Mucosa of rectum (tissue), 2 donors: ENCODE measurements around the gene IDH3G.

Source experiments
- H3K27ac ChIP-seq, 2 donors: one replicate each; pipeline ENCODE4 v1.7.0; 2013; ENCODE audit warnings: inconsistent platforms in 2 of 2, low read depth in 2 of 2, low read length in 2 of 2
- H3K27me3 ChIP-seq, 2 donors: one replicate each; pipeline ENCODE4 v1.7.0; 2013; ENCODE audit warnings: low read length in 2 of 2; ENCODE audit not compliant: control insufficient read depth in 2 of 2, insufficient read depth in 2 of 2
- H3K36me3 ChIP-seq, 2 donors: one replicate each; pipeline ENCODE4 v1.7.0; 2013; ENCODE audit warnings: low read length in 2 of 2; ENCODE audit not compliant: control insufficient read depth in 2 of 2, insufficient read depth in 2 of 2
- H3K4me1 ChIP-seq, 2 donors: one replicate each; pipeline ENCODE4 v1.7.0; 2013; ENCODE audit warnings: low read length in 2 of 2, mild to moderate bottlenecking in 1 of 2; ENCODE audit not compliant: control insufficient read depth in 2 of 2, insufficient read depth in 2 of 2
- H3K4me3 ChIP-seq, 2 donors: one replicate each; pipeline ENCODE4 v1.7.0; 2013; ENCODE audit warnings: low read length in 2 of 2
- H3K9ac ChIP-seq, 2 donors: one replicate each; pipeline ENCODE4 v1.7.0; 2013; ENCODE audit warnings: low read length in 2 of 2, low read depth in 1 of 2, mild to moderate bottlenecking in 1 of 2
- H3K9me3 ChIP-seq, 2 donors: one replicate each; pipeline ENCODE4 v1.7.0; 2013; ENCODE audit warnings: low read length in 2 of 2; ENCODE audit not compliant: control insufficient read depth in 2 of 2
- donor health status: healthy.
- donor health status: Normal muscosa, but diverticular disease.

Gene IDH3G

GRCh38 chrX:153792368-153792767 is 1.8 kb downstream of the IDH3G start:
- Histone ChIP-seq H3K27me3 (no peaks in the 10 kb centered on the region), H3K9ac (no peak overlapping the region), H3K4me1 (peaks cover 11 to 16% of the 10 kb centered on the region in 2 donors), H3K36me3 (peaks cover 7 to 17% of the 10 kb centered on the region in 2 donors), H3K9me3 (no peaks in the 10 kb centered on the region), H3K4me3 (peak overlapping the region in 1 of 2 donors; percentile 80), H3K27ac (no peak overlapping the region)

- H3K36me3 ChIP-seq: peaks cover 13 to 18% of the 10 kb centered on the region in 2 donors
- H3K9me3 ChIP-seq: no peaks in the 10 kb centered on the region
- peaks cover 11 to 16% of the 10 kb centered on the region in 2 donors for H3K4me1 ChIP-seq
- no peak overlapping the region for H3K4me3 ChIP-seq
- H3K27ac ChIP-seq: no peak overlapping the region
- no peaks in the 10 kb centered on the region for H3K27me3 ChIP-seq
- no peak overlapping the region for H3K9ac ChIP-seq
Measured at GRCh38 chrX:153791104-153791852, 2.9 kb downstream of the IDH3G start.

DNA sequence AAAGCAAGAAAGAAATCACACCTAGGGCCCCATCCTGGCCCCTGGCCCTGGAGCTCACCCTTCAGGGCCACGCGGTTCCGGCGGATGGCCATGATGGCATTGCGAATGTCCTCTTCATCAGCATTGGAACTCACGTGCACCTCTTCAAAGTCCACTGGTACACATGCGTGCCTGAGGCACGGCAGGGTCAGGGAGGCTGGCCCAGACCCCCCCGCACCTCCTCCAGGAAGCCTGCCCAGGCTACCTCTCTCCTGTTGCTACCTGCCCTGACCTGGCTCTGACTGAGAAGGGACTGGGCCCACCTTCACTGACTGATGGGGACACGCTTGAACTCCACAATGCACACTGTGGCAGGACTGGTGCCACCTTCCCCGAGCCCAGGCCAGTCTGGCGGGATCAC is 4.5 kb downstream of the IDH3G start:
- no peak overlapping the region for H3K4me3 ChIP-seq
- H3K27ac ChIP-seq: no peak overlapping the region
- H3K27me3 ChIP-seq: no peaks in the 10 kb centered on the region
- H3K9me3 ChIP-seq: no peaks in the 10 kb centered on the region
- no peak overlapping the region for H3K9ac ChIP-seq
- peaks cover 3 to 8% of the 10 kb centered on the region in 2 donors for H3K4me1 ChIP-seq
- H3K36me3 ChIP-seq: peaks cover 15 to 21% of the 10 kb centered on the region in 2 donors

DNA sequence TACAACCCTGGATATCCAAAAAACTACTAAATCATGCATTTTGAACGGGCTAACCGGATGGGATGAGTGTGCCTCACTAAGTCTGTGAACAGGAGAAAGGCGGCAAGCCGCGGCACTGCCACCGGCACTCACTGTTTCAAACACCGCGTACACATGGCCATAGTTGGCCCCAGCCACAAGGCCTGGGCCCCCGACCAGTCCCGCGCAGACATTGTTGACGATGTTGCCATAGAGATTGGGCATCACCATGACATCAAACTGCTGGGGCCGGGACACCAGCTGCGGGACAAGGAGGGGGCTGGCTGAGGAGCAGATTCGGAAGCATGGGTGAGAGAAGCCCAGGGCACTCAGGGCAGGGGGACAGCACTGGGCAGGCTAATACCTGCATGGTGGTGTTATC is 7.5 kb downstream of the IDH3G start:
- Histone ChIP-seq H3K27me3 (no peaks in the 10 kb centered on the region), H3K27ac (no peak overlapping the region), H3K36me3 (peaks cover 14 to 15% of the 10 kb centered on the region in 2 donors)

DNA sequence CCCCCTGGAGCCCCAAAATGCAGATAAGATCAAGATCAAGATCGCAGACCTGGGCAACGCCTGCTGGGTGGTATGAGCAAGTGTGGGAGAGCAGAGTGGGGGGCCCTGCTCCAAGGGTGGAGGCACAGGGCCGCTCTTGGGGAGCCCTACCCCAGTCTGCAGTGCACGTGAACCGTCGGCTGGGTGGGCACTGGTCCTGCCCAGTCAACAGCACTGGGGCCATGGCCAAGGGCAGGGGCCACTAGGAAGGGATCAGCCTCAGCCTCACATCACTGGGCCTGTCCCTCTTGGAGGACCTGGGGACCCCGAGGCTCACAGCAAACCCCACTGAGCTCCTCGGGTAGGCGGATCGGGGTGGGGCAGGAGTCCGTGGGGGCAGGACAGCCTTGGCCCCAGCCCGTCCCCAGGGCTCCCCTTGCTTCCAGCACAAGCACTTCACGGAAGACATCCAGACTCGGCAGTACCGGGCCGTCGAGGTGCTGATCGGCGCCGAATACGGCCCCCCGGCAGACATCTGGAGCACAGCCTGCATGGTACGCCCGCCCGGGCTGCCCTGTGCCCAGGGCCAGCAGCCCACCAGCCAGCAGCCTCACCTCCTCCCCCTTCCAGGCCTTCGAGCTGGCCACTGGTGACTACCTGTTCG is 9.7 kb downstream of the IDH3G start:
- Histone ChIP-seq H3K4me3 (no peak overlapping the region), H3K9ac (no peak overlapping the region), H3K4me1 (peaks cover 3% of the 10 kb centered on the region in 2 donors), H3K9me3 (no peaks in the 10 kb centered on the region), H3K36me3 (peaks cover 10% of the 10 kb centered on the region in 2 donors), H3K27ac (no peak overlapping the region), H3K27me3 (peaks cover 2 to 4% of the 10 kb centered on the region in 2 donors)

More for the DNA sequence above, 7.5 kb downstream of the IDH3G start:
- no peaks in the 10 kb centered on the region for H3K9me3 ChIP-seq
- H3K4me3 ChIP-seq: no peak overlapping the region
- H3K9ac ChIP-seq: no peak overlapping the region
- peaks cover 0 to 3% of the 10 kb centered on the region in 2 donors for H3K4me1 ChIP-seq

DNA sequence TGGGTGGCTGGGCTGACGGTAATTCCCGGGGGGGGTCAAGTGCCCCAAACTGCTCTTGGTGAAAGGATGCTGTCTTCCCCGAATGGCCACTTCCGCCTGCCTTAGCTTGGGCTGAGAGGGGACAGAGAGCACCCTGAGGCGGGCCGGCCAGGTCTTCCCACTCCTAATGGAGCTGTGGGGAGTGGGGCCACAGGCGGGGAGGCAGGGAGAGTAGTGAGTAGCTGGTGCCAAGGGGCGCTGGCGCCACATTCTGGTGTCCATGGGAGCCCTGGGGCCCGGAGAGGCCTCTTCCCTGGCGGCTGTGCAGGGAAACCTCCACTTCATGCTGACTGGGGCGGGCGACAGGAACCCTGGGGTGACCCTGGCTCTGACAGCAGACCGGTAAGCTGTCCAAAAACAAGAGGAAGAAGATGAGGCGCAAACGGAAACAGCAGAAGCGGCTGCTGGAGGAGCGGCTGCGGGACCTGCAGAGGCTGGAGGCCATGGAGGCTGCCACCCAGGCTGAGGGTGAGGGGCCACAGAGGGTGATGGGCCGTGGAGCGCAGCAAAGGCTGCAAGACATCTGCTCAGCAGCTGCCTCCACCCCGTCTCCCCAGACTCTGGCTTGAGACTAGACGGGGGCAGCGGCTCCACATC is 10.7 kb downstream of the IDH3G start:
- peaks cover 2 to 4% of the 10 kb centered on the region in 2 donors for H3K27me3 ChIP-seq
- H3K9ac ChIP-seq: no peak overlapping the region
- H3K9me3 ChIP-seq: no peaks in the 10 kb centered on the region
- H3K4me3 ChIP-seq: no peak overlapping the region
- H3K27ac ChIP-seq: no peak overlapping the region
- H3K4me1 ChIP-seq: peaks cover 3% of the 10 kb centered on the region in 2 donors
- peaks cover 8 to 9% of the 10 kb centered on the region in 2 donors for H3K36me3 ChIP-seq

- Histone ChIP-seq H3K4me1 (peaks cover 3% of the 10 kb centered on the region in 2 donors), H3K9me3 (no peaks in the 10 kb centered on the region), H3K27me3 (peaks cover 2 to 6% of the 10 kb centered on the region in 2 donors), H3K36me3 (peaks cover 8 to 9% of the 10 kb centered on the region in 2 donors), H3K4me3 (no peak overlapping the region), H3K9ac (no peak overlapping the region), H3K27ac (no peak overlapping the region)
Measured at GRCh38 chrX:153782871-153783270, 11.3 kb downstream of the IDH3G start.

DNA sequence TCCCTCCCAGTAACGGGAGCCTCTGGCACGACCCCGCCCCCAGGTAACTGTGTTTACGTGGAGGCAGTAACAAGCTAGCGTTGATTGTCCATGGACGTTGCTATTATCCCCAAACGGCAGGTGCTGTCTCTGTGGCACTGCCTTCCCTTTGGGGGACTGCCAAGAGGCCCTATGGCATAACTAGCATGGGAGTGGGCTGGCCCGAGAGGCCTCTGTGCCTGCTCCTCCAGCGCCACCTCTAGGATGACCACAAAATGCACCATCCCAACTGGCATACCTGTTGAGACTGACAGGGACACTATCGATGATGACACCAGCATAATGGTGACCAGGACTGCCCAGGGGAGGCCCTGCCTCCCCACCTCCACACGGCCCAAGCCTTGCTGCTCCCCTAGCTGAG is 11.9 kb downstream of the IDH3G start:
- H3K4me1 ChIP-seq: peaks cover 3% of the 10 kb centered on the region in 2 donors

DNA sequence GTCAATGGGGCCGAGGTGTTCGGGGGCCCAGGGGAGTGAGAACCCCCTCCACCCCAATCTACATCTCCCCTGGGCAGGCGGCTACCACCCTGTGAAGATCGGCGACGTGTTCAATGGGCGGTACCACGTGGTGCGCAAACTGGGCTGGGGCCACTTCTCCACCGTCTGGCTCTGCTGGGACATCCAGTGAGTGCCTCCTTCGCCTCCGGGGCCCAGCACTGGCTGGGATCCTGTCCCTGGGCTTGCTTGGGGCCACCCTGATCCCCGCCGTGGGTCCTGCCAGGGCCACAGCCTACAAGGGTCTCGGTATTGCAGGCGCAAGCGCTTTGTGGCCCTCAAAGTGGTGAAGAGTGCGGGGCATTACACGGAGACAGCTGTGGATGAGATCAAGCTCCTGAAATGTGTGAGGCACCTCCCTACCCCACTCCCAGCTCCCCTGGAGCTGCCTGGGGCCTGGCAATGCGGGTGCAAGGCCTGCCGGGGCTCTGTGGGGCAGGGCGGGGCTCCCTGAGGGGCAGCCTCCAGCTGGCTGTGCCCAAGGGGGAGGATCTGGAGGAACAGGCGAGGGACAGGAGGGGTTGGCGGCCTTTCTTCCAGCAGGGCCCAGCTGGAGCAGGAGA is 12.6 kb downstream of the IDH3G start:
- Histone ChIP-seq H3K4me1 (peaks cover 3% of the 10 kb centered on the region in 2 donors), H3K36me3 (peaks cover 3 to 4% of the 10 kb centered on the region in 2 donors), H3K9ac (peak overlapping the region in 1 of 2 donors; percentile 37), H3K4me3 (no peak overlapping the region), H3K27ac (no peak overlapping the region), H3K9me3 (no peaks in the 10 kb centered on the region), H3K27me3 (peaks cover 2 to 6% of the 10 kb centered on the region in 2 donors)

More for the DNA sequence above, 11.9 kb downstream of the IDH3G start:
- peaks cover 2 to 6% of the 10 kb centered on the region in 2 donors for H3K27me3 ChIP-seq
- H3K27ac ChIP-seq: no peak overlapping the region
- H3K36me3 ChIP-seq: peaks cover 7 to 8% of the 10 kb centered on the region in 2 donors
- no peak overlapping the region for H3K9ac ChIP-seq
- H3K4me3 ChIP-seq: no peak overlapping the region
- no peaks in the 10 kb centered on the region for H3K9me3 ChIP-seq
